Mucosa of gallbladder (tissue), 1 donor: ENCODE data around the gene PCBP4. TPM values are rescaled to one million over a fixed set of nuclear protein-coding genes. Genes with fewer than 3 reads are reported as not detected.

ENCODE experiments used
- DNase-seq: peaks from one replicate; pipeline ENCODE4 v3.0.0-alpha.2; 2020; ENCODE audit warnings: low spot score
- total RNA-seq: library from RNA; stranded (reverse); gene quantifications from one replicate; pipeline ENCODE4 v1.2.1, GENCODE V29; 2021
- donor health status: DM: no; HTN: no; CAD: no.

The PCBP4 gene
- 45.1 TPM for total RNA-seq

DNA sequence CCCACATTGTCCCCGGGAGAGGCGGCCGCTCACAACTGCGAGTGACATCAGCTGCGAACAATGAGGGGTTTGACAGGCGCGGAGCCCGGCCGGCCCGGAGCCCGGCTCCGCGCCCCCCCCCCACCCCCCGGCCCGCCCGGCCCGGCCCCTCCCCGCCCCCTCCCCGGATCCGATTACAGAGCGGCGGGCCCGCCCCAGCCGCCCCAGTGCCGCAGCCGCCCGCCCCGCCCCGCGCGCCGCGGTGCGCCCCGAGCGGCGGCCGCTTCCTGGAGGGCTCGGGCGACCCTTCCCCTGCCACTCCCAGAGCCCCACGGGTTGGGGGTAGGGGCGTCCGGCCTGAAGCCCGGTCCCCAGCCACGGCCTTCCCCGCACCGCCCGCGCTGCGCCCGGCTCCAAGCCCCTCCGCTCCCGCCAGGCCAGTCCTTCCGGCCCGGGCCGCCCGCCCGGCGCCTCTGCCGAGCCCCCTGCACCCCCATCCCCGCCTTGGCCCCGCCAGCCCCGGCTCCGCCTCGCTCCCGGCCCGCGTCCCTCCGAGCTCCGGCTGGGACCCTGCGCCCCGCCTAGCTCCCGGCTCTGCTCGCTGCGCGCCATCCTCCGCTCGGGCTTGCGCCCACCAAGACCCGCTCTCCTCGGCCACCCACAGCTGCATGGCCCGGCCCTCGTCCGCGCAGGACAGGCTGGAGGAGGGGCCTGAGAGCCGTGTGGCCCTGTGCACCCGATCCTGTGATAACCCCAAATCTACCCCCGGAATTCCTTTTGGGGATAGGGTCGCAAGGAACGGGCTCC lies at the start of gene PCBP4:
PCBP4 (minus strand) TSS at position 71 of the 786 bp plus-strand sequence. CDS start 6,214 bp downstream, outside the sequence.
- peak; percentile 50 for DNase-seq

DNA sequence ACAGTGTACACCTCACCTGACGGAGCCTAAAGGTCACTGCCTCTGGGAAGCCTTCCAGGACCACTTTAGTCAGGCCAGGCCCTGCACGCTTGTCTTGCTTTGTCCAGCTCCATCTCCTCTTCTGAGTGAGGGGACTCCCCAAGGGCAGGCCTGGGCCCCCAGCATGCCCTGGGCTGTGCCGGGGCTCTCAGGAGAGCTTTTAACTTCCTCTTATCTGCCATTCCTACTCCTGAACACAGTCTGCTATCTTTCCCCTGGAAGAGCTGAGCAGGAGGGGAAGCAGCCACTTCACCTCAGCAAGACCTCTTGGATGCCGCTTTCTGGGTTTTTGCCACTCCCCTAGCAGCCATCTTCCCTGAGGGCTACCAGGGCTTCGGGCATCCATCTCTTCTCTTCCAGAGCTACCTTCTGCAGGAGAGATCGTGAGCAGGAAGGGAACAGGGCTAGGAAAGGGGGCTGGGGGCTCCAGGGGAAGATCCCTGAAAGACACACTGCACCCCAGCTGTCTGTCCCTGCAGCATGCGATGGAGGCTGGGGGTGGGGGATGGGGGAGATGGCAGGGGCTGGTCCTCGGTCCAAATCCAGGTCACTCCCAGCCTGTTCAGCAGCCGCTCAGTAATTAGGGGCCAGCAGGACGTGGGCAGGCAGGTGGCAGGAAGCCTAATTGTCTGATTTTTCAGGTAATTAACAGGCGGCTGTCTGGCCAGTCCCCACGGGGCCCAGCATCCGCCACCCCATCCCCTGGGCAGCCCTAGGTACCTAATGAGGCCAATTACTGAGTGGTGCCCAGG lies 48.4 kb upstream of the PCBP4 start:
- no peak for DNase-seq

DNA sequence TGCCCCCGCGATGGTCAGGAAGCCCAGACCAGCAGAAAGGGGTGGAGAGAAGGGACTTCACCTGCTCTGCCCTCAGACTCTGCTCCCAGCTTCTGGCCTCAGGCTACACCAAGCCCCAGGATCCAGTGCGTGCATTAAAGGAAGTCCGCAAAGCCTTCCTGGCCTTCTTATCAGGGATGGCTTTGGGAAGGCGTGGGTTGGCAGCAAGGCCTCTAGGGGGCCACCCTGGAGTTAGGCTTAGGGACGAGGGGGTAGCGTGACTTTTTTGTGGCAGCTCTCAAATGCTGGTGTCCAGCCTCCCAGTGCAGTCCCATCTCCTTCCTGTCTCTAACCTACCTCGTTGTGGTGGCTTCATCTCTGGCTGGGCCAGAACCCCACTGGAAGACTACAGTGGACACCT lies 47.4 kb upstream of the PCBP4 start:
- DNase-seq = no peak

DNA sequence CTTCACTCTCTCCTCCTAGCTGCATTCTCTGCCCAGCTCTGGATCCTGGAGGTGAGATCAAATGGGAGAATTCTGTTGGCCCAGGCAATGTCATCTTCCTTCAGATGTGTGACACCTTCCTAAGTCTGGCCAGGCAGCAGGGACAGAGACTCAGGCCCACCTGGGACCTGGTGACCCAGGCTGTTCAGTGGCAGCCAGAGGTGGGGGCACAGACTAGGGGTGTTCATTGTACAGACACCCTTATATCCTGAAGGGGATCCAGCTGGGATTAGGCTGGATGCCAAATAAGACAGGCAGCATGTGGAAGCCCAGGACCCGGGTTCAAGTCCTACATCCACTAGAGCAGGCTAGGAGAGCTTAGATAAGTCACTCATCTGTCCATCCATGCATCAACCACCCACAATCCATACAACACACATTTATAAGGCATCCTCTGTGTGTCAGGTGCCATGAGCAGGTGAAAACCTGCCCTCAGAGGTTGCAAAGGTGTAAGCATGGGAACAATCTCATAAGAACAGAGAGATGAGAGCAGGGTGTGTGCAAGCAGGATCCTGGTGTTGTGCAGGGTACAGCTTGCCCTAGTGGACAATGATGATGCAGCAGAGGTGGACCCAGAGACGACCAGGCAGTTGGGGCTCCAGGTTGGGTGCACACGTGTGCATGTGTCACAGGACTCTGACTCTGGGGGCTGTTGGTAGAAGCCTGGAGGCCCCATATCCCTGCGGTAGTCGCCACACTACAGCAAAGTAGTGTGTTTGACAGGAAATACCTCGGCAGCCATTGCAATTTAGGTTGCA lies 46.7 kb upstream of the PCBP4 start:
- no peak for DNase-seq

DNA sequence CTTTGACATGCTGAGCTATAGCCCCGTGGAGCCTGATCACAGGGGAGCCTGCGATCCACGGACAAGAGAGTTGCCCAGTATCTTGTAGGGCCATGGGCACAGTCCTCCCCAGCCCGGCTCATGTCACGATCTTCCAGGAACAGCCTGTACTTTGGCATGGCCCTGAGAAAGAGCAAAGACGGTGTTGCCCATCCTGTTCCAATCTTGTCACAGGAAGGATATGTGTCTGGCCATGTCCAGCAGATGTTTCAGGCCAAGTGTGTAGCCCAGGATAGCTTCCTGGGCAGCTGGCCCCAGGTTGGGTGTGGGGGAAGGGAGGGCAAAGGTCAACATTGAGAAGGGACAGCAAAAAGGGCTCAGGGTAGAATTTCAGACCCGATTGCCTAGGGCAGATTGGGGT lies 45.4 kb upstream of the PCBP4 start:
- DNase-seq = no peak

DNA sequence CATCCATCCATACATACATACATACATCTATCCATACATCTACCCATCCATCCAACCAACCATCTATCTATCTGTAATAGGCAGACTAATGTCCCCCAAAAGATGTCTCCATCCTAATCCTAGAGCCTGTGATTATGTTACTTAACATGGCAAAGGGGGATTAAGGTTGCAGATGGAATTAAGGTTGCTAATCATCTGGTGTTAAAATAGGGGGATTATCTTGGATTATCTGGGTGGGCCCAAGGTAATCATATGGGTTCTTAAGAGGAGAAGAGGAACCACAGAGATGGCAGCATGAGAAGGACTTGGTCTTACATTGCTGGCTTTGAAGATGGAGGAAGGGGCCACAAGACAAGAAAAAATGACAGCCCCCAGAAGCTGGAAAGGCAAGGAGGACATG lies 43.2 kb upstream of the PCBP4 start:
- no peak for DNase-seq

DNA sequence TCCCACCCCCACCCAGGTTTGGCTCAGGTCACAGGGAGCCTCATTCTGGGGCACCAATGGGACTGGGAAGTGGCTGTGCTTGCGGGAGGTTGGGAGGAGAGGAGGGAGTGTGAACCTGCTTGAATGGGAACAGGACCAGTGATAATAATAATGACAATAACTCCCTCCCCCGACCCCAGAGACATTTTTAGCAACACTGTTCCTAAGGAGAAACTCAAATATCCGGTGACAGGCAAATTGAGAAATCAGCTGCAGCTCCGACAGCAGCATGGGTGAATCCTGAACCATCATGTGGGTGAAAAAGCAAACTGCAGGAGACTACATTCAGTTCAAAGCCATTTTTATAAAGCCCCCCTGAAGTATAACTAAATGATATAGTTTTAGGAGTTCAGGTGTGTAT lies 40.0 kb upstream of the PCBP4 start:
- no peak for DNase-seq

DNA sequence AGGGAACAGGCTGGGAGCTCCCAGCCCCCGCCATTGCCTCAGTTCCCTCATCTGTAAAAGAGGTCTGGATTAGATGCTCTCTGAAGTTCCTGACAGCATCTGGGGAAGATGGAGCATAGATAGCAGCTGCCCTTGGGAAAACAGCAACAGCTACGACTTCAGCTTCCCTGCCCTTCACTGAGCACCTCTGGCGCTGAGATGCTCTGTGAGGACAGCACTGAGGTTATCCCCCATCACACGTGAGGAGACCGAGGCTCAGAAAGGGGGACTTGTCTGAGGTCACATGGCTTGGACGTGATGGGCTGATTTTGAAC lies 39.5 kb upstream of the PCBP4 start:
- no peak for DNase-seq

DNA sequence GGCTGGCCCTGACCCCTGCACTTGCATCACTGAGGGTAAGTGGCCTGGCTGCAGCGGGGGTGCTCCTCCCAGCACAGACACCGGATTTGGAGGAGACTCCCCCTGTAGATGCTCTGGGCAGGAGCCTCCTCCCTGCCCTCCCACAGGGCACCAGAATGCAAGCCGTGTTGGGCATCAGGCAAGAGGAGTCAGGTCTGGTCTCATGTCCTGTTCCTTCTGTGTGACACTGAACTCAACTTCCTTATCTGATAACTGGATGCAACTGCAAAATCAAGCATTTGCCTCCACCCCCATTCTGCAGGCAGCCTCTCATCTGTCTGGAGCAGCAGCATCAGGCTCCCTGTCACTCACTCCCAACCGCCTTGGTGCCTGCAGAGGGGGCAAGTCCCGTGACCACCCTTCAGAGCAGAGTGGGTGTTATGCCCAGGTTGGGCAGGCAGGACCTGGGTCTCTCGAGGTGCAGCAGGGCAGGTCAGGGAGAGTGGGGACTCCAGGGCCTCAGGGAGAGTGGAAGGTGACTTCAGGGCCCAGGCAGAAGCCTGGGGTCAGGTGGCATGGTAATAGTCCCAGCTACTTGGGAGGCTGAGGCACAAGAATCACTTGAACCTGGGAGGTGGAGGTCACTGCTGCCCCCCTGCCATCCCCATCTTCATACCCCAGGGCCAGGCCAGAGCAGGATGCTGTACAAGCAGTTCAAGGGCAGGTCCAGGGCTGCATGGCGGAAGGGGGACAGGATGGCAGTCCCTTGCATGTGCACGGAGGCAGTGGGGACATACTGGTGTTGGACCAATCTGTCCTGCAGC lies 39.0 kb upstream of the PCBP4 start:
- no peak for DNase-seq

DNA sequence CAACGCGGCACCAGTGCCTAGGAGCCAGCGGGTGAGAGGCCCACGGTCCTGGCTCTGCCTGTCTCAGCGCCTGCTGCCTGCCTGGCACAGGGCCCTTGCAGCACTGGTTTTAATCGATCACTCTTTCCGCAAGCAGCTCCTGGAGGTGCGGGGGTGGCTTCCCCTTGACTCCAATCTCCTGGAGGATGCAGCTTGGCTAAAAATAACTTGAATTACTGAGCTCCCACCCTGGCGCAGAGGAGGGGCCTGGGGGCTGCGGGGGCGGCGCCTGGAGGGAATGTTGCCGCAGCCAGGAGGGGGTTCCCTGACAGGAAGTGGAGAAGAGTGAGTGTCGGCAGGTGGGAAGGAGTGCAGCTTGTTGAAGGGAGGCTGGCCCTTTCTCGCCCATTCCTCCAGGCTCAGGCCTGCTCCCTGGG lies 38.3 kb upstream of the PCBP4 start:
- DNase-seq = peak; percentile 67

DNA sequence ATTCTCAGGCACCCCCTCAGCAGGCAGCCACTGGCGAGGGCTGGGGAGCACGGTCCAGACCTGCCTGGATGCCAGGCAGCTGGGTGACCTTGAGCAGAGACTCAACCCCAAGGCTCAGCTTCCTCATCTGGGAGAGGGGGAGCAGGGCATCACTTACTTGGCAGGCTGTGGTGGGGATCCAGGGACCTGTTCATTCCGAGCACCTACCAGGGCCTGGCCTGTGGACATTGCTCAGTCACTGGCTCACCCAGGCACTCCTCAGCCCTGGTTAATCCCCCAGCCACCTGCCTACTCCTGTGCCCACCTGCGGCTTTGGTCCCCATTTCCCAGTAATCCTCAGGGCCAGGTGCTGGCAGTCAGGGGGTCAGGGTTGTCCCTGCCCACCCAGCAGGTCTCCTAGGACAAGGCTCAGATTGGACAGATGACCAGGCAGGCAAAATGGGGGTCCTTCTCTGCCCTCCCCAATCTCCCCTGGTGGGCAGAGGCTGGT lies 37.7 kb upstream of the PCBP4 start:
- no peak for DNase-seq

DNA sequence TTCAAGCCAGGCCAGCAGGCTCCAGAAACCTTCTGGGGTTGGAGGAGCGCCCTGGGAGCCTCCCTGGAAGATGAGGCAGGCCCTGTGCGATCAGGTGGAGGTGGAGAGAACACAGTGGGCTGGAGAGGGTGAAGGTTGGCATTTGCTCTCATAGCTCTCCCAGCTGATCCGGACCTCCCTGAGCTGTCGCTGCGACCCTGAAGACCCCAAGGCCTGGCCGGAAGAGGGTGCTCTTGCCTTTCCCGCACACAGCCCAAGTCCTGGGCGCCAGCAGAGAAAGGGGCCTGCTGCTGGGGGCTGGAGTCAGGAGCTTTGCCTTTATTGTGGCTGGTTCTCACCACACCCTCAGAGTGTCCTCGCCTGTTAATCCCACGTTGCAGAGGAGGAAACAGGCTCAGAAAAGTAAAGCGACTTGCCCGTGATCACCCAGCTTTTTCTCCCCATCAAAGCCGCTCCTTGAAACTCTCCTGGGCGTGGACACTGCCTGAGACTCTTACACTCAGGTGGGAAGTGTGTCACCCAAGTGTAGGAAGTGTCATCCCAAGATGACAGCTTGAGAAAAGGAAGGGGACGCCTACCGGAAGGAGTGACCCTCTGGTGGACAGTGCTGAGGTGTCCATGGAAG lies 37.0 kb upstream of the PCBP4 start:
- DNase-seq = no peak

DNA sequence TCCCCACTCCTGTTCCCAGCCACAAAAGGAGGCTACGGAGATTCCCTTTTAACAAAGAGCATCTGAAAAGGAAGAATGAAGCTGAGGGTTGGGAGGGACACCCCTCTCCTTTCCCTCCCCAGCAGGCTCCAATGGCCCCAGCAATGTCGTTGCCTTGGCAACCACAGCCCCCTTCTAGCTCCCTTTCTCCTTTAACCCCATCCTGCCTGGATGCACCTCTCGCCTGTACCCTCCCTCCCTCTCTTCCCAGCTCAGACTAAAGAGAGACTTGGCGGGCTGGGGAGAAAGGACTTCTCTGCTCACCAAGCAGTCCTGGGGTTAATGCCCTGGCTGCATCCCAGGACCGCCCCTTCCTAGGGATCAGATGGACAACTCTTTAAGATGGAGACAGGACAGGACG lies 35.5 kb upstream of the PCBP4 start:
- DNase-seq = no peak

DNA sequence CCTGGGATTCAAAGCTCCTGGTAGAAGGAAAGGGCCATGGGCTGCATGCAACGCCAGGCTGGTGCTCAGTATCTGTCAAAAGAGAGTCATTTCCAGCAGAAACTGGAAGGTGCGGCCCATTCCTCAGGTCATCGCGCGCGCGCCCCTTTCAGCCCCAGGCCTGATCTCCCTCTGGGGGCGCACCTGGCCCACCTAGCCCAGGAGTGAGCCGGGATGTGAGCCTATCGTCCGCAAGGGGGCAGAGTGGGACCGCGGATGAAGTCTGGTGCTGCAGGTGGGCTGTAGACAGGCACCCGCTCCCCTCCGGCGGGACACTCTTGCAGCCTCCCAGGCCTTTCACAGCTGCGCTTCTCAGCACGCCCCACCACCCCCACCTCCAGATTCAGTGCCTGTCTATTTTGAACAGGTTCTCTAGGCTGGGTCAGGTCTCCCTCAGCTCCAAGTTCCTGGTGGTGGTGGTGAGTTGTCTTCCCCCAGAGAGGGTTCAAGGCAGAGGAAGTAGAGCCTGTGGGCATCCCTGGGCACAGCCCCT lies 34.3 kb upstream of the PCBP4 start:
- DNase-seq = peak; percentile 77

DNA sequence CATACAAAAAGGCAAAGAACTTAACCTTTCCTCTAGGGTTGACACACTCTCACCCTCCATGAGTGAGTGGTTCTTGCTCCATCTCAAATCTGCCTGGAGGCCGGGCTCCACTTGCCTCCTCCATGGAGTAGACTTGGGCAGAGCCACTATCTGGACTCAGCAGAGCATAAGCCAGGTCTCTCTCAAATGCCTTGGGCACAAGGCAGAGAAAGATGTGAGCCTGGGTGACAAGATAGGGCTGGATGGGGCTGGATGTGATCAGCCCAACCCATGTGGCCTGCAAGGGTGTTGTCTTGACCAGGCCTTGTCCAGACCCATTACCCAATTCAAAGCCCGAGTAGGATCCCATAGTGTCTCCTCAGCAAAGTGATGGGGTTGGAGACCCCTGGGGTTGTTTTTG lies 32.6 kb upstream of the PCBP4 start:
- DNase-seq = no peak

DNA sequence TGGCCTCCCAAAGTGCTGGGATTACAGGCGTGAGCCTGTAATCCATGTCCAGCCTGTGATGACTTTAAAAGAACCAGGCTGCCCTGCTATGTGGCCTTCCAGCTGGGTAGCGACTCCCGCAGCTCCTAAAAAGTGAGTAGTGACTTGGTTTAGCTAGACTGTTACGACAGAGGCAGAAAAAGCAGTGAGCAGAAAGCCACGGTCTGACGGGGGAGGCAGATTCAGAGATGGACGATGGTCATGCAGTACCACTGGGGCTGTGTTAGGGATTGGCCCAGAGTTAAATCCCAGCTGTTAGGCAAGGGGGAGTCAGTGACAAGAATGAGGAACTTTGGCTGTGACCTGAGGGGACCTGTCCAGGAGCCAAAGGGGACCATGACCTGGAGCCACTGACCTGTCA lies 31.5 kb upstream of the PCBP4 start:
- no peak for DNase-seq

DNA sequence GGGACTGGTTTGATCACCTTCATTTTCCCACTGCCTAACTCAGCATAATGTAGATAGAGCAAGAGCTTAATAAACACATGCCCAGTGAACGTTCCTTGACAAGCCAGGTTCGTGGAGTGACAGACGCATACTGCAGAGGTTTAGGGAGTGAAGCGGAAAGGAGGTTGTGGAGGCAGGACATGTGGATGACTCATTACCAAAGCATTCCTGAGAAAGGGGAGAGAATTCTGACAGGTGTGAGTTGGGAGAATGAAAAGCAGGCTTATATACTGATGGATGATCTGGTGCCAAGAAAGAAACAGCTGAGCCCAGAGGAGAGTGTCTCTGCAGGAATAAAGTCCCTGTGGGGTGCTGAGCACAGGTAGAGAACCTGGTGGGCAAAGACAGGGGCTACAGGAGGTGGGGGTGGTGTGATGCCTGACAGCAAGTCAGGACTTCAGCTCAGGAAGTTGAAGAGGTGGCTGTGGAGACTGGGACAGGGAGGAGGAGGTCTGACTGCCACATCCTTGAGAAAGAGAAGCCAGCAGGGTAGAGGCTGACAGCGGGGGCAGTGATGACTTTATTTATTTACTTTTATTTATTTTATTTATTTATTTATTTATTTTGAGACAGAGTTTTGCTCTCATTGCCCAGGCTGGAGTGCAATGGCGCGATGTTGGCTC lies 30.8 kb upstream of the PCBP4 start:
- DNase-seq = no peak

DNA sequence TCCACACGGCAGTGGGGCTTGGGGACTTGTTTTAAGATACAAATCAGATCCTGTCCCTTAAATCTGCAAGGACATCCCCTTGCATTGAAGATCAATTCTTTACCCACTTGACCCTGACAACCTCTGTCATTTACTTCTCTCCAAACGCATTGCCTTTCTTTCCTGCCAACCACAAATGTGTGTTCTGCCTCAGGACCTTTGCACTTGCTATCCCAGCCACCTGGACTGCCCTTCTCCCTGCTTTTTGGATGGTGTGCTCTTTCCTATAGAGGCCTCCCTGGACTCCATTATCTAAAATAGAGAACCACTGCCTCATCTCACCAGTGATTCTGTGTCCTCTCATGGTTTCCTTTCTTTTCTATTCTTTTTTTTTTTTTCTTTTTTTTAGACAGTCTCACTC lies 29.9 kb upstream of the PCBP4 start:
- DNase-seq = no peak

DNA sequence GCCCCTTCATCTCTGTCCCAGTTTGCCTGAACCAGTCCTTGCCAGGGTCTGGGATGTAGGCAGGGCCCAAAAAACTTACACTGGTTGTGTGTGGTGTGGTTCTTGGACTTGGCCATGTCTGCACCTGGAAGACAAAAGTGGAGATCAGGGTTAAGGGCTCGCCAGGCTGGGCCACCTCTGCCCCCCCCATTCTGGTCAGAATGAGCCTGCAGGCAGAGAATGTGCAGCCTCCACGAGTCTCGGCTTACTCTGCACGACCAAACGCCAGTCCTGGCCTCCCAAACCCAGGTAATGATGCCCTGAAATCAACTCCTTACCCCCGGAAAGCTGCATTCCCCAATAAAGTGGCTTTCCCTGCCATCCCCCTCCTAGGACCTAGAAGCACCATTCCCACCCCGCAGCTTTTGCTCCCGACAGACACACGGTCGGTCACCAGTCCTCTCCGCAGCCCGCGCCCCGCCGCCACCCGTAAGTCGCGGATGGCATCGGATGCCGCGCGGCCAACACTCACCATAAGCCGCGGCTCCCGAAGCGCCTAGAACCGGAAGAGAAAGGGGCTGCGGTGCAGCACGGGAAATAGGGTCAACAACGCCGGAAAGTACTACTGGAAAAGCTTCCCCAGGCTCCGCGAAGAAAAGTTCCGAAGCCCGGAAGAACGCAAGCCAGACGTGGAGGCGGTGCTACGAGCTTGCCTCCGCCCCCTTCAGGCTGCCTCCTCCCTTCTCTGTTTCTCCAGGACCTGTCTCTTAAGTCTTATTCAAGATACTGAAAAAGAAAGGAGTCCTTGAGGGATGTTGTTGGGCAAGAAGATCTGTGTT lies 28.3 kb upstream of the PCBP4 start, which contains the start of gene RPL29:
RPL29 (minus strand) TSS at position 550 of the 818 bp plus-strand sequence; CDS start at position 116, 434 bp downstream.
- DNase-seq = peak; percentile 94
